SH-SY5Y (cell line): ENCODE results near the gene AFF2.

Source experiments
- GATA2 ChIP-seq: IDR thresholded peaks from 2 replicates; pipeline ENCODE4 v1.6.1; 2011; ENCODE audit warnings: mild to moderate bottlenecking, low read depth, low read length
- GATA3 ChIP-seq: IDR thresholded peaks from 2 replicates; pipeline ENCODE4 v1.6.1; 2011; ENCODE audit warnings: low read depth, mild to moderate bottlenecking, low read length, moderate library complexity

AFF2 gene

GRCh38 chrX:148672517-148672916 is 172.1 kb downstream of the AFF2 start:
- no peak for TF ChIP-seq GATA3
- TF ChIP-seq GATA2: no peak

GRCh38 chrX:148681605-148682004 is 181.2 kb downstream of the AFF2 start:
- TF ChIP-seq GATA2 (no peak), GATA3 (no peak)

GRCh38 chrX:148682206-148682605 is 181.8 kb downstream of the AFF2 start:
- TF ChIP-seq GATA2 (no peak), GATA3 (no peak)

DNA sequence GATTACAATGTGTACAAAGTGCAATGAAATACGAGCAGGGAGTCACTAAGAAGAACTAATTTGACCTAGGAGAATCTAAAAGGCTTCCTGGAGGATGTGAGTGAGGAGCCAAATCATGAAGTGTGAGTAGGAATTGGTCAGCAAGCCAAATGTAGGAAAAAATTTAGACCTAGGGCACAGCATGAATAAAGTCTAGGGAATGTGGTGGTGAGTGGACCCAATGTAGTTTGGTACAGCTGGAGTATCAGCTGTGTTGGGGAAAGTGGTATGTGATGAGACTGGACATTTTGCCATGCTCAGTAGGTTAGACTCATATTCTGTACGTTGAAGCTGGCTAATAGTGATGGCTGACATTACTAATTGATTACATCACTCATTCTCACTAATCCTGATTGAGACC is 191.0 kb downstream of the AFF2 start:
- TF ChIP-seq GATA3: no peak
- no peak for TF ChIP-seq GATA2

DNA sequence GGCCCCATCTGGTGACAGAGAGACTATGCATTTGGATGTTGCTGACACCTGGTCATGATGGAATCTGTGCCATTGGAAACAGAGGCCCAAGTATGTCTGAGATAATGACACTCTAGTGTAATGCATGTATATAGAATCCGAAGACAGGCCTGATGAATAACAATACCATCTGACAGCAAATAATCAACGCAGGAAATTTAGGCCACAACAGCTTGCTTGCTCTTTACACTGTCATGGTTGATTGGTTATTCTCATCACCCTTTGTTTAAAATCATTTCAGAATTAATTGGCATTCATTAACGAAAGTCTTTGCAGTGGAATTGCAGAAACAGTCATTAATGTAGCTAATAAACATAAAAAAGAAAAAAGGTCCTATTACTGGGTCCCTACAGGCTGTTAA is 194.8 kb downstream of the AFF2 start:
- TF ChIP-seq GATA2 (no peak), GATA3 (no peak)

GRCh38 chrX:148698221-148698620 is 197.8 kb downstream of the AFF2 start:
- TF ChIP-seq GATA3: no peak
- no peak for TF ChIP-seq GATA2

DNA sequence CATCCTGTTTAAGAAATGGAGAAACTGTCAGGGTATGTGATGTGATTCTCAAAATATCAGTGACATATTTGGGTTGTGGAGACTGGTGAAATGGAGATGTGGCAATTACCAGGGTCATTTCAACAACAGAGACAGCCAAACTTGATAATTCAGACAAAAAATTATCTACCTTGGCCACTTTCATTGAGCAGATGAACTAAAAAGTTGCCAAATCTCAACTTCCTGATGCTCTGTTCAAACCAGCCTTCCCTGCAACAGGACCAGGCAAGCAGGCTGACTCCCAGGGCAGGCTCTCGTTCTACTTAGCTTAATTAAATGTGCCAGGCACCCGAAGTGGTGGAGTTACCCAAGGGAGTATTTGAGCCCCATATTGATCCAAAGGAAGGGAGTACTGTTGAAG is 199.6 kb downstream of the AFF2 start:
- TF ChIP-seq GATA2 (no peak), GATA3 (no peak)

DNA sequence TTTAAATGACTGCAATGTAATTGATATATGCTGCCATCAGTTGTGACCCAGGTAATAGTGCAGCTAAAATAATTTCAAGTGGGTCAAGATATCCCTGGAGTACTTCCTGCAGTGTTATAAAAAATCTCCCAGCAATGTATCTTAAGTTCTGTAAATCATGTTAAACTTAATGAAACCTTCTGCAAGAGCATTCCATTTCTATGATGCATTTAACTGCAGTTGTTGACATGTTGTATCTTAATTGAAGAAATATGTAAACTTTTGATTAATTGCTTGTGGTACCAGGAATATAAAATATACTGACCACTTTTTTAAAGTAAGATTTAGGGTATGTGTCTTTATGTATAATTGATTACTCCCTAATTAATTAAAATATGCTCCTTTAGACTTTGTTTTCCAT is 213.6 kb downstream of the AFF2 start:
- no peak for TF ChIP-seq GATA3
- no peak for TF ChIP-seq GATA2

- no peak for TF ChIP-seq GATA3
- TF ChIP-seq GATA2: no peak
Observed at GRCh38 chrX:148715361-148715760, 214.9 kb downstream of the AFF2 start.

DNA sequence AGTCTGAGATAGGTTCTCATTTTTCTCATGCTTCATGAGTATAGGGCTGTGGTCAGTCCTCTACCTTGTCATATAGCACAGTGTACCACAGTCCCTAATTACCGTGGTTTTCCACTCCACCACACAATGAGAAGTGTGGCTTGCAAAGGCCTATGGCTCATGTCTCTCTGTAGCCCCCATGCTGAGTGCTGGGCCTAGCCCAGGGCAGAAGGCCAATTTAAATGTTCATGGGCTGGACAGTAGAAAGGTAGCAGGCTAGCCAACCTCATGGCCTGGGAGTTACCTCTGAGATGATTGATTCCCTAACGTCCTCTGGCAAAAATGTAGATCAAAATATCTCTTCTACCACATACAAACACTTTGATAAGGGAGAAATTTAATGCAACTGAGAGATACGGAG is 222.5 kb downstream of the AFF2 start:
- TF ChIP-seq GATA2 (no peak), GATA3 (no peak)

GRCh38 chrX:148723551-148723950 is 223.1 kb downstream of the AFF2 start:
- no peak for TF ChIP-seq GATA2
- no peak for TF ChIP-seq GATA3

GRCh38 chrX:148728901-148729300 is 228.5 kb downstream of the AFF2 start:
- TF ChIP-seq GATA2 (no peak), GATA3 (no peak)

- TF ChIP-seq GATA3 (no peak), GATA2 (no peak)
Observed at GRCh38 chrX:148732743-148733142, 232.3 kb downstream of the AFF2 start.

DNA sequence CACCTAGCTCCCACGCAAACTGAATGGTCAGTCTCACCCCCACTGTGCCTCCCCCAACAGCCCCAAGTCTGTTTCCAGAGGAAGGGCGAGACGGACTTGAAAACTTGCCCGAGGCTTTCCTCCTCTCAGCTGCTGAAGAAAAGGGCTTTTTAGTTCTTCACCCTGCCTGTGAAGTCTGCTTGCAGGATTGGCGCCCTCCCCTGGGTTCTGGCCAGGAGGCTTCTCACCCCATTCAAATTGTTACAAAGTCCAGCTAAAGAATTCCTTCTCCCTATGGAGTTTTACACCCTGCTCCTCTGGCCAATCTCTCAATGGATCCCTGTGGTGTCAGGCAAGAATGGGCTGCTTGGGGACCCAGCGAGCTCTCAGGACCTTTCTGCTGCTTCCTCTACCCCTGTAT is 241.0 kb downstream of the AFF2 start:
- no peak for TF ChIP-seq GATA2

DNA sequence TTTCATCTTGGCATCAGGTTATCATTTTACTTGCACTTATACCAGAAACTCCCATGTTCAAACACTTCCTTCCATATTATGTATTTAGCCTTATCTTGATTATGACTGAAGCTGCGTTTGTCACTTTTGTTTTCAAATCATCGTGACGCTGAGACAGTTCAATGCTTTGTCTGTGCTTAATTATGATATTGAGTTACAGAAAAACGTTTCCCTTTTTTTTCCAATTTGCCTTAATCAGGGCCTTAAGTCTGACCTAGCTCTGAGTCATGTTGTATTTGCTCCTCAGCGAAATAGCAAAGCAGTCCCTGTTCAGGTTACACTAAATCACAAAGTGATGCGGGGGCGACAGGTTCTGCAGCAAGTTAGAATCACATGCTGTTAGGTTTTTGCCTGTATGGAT is 254.7 kb downstream of the AFF2 start:
- no peak for TF ChIP-seq GATA2
- no peak for TF ChIP-seq GATA3

DNA sequence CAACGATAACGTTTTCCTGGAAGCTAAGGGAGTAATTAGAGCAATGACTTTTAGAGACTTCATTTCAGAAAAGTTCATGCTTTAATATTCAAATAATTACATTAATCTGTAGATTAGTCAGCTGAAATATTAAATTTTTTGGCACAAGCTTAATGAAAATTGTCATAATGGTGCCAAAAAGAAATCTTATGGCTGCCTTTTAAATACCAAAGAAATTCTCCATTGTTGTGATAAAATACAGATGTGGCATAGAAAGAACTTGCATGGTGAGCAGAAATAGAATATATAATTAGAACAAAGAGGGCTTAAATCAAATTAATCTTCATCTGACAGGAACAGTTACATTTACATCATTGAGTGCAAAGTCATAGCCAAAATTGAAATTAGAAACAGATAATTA is 263.5 kb downstream of the AFF2 start:
- TF ChIP-seq GATA2 (no peak), GATA3 (no peak)
